Type B pancreatic cell (in vitro differentiated cells): ENCODE data around the gene MGRN1. TPM values are rescaled to one million over a fixed set of nuclear protein-coding genes. Genes with fewer than 3 reads are reported as not detected.

Source experiments
- DNase-seq: peaks from one replicate; pipeline ENCODE4 v3.0.0; 2021; ENCODE audit warnings: mixed read lengths; ENCODE audit not compliant: unreplicated experiment; ENCODE audit errors: extremely low spot score
- H3K27ac Mint-ChIP-seq: 2 replicates; pipeline ENCODE4 v1.8.0; 2021; ENCODE audit warnings: mild to moderate bottlenecking, mixed read lengths
- H3K27me3 Mint-ChIP-seq: 2 replicates; pipeline ENCODE4 v1.8.0; 2021; ENCODE audit warnings: mixed read lengths
- H3K36me3 Mint-ChIP-seq: 2 replicates; pipeline ENCODE4 v1.8.0; 2021; ENCODE audit warnings: mixed read lengths
- H3K4me1 Mint-ChIP-seq: one replicate; pipeline ENCODE4 v1.8.0; 2021; ENCODE audit warnings: mixed read lengths; ENCODE audit not compliant: unreplicated experiment
- H3K4me3 Mint-ChIP-seq: 2 replicates; pipeline ENCODE4 v1.8.0; 2021; ENCODE audit warnings: mild to moderate bottlenecking, mixed read lengths
- H3K9me3 Mint-ChIP-seq: 2 replicates; pipeline ENCODE4 v1.8.0; 2021; ENCODE audit warnings: mixed read lengths
- total RNA-seq: library from RNA; stranded (reverse); gene quantifications from 2 replicates; pipeline ENCODE4 v1.2.1, GENCODE V29; 2021; ENCODE audit warnings: low replicate concordance
- TF ChIP-seq, protein P1 (sequence below): fragments of 200-600 bp; sonication (generic); conservative IDR thresholded peaks from 2 replicates; pipeline ENCODE4 v1.5.0; 2021; ENCODE audit warnings: antibody characterized with exemption, mild to moderate bottlenecking

The MGRN1 gene
- total RNA-seq, 1 donor from 2014 or later = 88.6 TPM

DNA sequence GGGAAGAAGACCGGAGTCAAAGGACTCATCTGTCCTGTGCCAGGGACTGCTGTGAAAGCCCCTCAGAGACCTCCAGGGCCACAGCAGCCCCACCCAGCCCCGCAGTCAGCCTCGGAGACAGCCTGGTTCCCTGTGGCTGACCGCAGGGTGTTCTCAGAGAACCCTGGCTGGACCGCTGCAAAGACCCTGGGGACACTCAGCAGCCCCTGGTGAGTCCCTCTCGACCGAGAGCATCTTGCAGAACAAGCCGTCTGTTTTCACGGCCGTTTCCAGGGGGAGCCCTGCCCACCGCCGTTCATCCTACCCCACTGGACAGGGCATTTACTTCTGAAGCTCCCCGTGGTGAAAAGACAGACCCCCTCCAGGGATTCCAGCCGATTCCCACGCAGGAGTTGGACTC is 20.2 kb upstream of the MGRN1 start:
- H3K4me1 Mint-ChIP-seq = peaks cover 4% of the 10 kb centered on the region
- H3K27ac Mint-ChIP-seq = peak overlapping the region; percentile 66
- no peaks in the 10 kb centered on the region for H3K9me3 Mint-ChIP-seq
- no peak overlapping the region for H3K4me3 Mint-ChIP-seq
- no peaks in the 10 kb centered on the region for H3K27me3 Mint-ChIP-seq
- H3K36me3 Mint-ChIP-seq = peaks cover 4% of the 10 kb centered on the region
- no peak for DNase-seq
- TF ChIP-seq, protein P1, sequence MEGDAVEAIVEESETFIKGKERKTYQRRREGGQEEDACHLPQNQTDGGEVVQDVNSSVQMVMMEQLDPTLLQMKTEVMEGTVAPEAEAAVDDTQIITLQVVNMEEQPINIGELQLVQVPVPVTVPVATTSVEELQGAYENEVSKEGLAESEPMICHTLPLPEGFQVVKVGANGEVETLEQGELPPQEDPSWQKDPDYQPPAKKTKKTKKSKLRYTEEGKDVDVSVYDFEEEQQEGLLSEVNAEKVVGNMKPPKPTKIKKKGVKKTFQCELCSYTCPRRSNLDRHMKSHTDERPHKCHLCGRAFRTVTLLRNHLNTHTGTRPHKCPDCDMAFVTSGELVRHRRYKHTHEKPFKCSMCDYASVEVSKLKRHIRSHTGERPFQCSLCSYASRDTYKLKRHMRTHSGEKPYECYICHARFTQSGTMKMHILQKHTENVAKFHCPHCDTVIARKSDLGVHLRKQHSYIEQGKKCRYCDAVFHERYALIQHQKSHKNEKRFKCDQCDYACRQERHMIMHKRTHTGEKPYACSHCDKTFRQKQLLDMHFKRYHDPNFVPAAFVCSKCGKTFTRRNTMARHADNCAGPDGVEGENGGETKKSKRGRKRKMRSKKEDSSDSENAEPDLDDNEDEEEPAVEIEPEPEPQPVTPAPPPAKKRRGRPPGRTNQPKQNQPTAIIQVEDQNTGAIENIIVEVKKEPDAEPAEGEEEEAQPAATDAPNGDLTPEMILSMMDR = no peak

GRCh38 chr16:4606354-4606753 is 18.3 kb upstream of the MGRN1 start:
- peak overlapping the region; percentile 88 for H3K27ac Mint-ChIP-seq
- TF ChIP-seq, protein P1 = no peak
- no peaks in the 10 kb centered on the region for H3K27me3 Mint-ChIP-seq
- H3K36me3 Mint-ChIP-seq = peaks cover 4% of the 10 kb centered on the region
- DNase-seq = no peak
- no peaks in the 10 kb centered on the region for H3K9me3 Mint-ChIP-seq
- H3K4me1 Mint-ChIP-seq = peaks cover 3% of the 10 kb centered on the region
- peak overlapping the region; percentile 25 for H3K4me3 Mint-ChIP-seq

DNA sequence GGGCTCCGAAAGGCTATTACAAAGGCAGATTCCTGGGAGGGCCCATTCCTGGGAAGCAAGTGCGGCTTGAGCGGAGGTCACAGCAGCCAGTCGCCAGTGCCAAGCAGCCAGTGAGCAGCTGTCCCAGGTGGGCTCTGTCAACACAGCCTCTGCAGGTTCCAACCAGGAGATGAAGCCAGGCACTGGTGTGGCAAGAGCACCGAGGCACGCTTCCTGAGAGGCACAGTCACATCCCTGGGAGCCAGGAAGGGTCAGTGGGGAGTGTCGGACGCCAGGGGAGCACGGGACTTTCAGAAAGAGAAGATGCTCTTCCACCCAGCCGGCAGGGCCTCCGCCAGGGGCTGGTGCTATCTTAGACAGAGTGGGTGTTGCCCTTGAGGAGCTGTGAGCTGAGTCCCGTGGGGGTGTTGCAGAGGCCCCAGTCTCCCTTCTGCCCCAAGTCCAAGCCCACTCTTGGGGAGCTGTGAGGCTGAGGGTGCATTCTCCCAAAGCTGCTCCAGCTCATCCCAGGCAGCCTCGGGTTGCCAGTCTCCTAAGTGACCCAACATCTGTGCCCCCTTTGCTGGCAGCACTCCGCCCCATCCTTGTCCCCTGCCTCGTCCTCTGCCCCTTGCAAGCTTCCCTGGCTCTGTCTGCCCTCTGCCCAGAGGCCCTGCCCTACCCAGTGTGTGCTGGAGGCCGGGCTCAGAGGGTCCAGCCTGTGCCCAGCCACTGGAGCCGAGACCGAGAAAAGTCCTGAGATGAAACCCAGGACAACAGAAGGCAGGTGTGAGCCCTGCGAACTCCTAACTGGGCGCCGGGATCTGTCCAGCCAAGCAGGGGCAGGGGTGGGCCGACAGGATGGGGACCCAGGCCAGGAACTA is 16.6 kb upstream of the MGRN1 start:
- no peaks in the 10 kb centered on the region for H3K27me3 Mint-ChIP-seq
- H3K4me3 Mint-ChIP-seq = no peak overlapping the region
- no peak for DNase-seq
- TF ChIP-seq, protein P1 = no peak
- H3K9me3 Mint-ChIP-seq = no peaks in the 10 kb centered on the region
- peaks cover 4% of the 10 kb centered on the region for H3K36me3 Mint-ChIP-seq
- no peaks in the 10 kb centered on the region for H3K4me1 Mint-ChIP-seq
- peak overlapping the region; percentile 16 for H3K27ac Mint-ChIP-seq

DNA sequence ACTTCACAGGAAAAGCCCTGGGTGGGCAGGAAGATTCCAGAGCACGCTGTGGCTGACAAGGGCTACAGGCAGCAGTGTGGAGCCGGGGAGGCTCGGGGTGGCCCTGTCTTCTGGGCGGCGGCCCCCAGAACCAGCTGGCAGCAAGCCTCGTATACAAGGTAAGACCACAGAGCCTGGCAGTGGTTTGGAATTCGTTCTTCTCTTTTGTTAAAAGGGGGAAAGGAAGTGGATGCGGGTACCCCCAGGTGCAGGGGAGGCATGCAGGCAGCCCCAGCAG is 16.0 kb upstream of the MGRN1 start:
- H3K36me3 Mint-ChIP-seq = peaks cover 4% of the 10 kb centered on the region
- H3K4me1 Mint-ChIP-seq = no peaks in the 10 kb centered on the region
- H3K27ac Mint-ChIP-seq = no peak overlapping the region
- DNase-seq = no peak
- no peaks in the 10 kb centered on the region for H3K9me3 Mint-ChIP-seq
- no peaks in the 10 kb centered on the region for H3K27me3 Mint-ChIP-seq
- TF ChIP-seq, protein P1 = no peak
- H3K4me3 Mint-ChIP-seq = no peak overlapping the region

DNA sequence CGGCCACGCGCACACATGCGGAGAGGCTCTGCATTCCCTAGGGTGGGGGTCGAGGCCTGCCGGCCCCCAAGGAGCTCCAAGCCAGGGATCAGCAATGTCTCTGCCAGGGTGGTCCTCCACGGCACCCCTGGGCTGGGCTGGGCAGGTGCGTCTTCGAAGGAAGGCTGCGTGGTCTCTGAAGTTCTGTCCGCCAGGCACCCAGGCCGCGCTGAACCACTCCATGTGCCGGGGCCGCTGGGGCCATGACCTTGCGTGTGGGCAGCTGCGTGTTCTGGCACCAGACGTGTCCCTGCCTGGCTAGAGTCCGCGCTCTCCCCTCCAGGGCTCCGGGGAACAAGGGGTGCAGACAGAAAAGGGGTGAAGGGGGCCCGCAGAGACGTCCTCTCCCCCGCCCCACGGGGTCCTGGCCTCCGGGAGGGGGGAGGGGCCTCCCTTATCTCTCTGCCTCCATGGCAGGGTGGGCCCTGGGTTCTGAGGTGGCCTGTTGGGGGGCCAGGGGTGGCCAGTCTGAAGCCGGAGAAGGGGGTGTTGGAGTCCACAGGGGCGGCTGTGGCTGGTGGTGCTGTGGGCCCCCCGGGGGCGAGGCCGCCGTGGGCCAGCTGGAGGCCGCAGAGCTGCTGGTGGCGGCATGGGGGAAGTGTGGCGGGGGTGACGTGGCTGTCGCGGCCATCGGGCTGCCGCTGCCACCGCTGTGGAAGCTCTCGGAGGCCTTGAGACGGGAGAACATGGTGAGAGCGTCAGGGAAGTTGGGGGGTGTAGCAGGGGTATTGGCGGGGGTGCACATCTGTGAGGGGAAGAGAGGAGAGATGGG is 15.2 kb upstream of the MGRN1 start:
- DNase-seq = peak; percentile 72
- Mint-ChIP-seq H3K27ac (no peak overlapping the region), H3K4me1 (no peaks in the 10 kb centered on the region), H3K9me3 (no peaks in the 10 kb centered on the region), H3K4me3 (no peak overlapping the region), H3K27me3 (no peaks in the 10 kb centered on the region), H3K36me3 (peaks cover 4% of the 10 kb centered on the region)
- TF ChIP-seq, protein P1 = no peak
